Right atrium auricular region (tissue), 2 donors: Measurements from ENCODE around the gene PF4V1. TPM values are rescaled to one million over a fixed set of nuclear protein-coding genes. Genes with fewer than 3 reads are reported as not detected.

Experiments
- DNase-seq: peaks from one replicate; pipeline ENCODE4 v3.0.0-alpha.2; 2019; ENCODE audit warnings: low spot score
- H3K27ac ChIP-seq, 2 donors: fragments of 200-600 bp; sonication (generic); 1 replicate in 1 of 2; 2 replicates in 1 of 2; pipeline ENCODE4 v1.5.1; 2016 to 2019
- H3K27me3 ChIP-seq, 2 donors: fragments of 200-600 bp; sonication (generic); one replicate each; pipeline versions ENCODE4 v1.5.1 to v1.6.0; 2017 to 2019
- H3K36me3 ChIP-seq: fragments of 200-600 bp; sonication (generic); one replicate; pipeline ENCODE4 v1.5.1; 2016
- H3K4me1 ChIP-seq, 2 donors: fragments of 200-600 bp; sonication (generic); one replicate each; pipeline versions ENCODE4 v1.5.1 to v1.6.0; 2017 to 2019
- H3K4me3 ChIP-seq, 2 donors: fragments of 200-600 bp; sonication (generic); 1 replicate in 1 of 2; 2 replicates in 1 of 2; pipeline ENCODE4 v1.5.1; 2017 to 2019; ENCODE audit warnings: mild to moderate bottlenecking in 1 of 2, moderate library complexity in 1 of 2
- H3K9me3 ChIP-seq, 2 donors: fragments of 200-600 bp; sonication (generic); one replicate each; pipeline ENCODE4 v1.5.1; 2019
- total RNA-seq, 2 donors: library from RNA; depleted of rRNA; stranded (reverse); fragments of >200 nt; gene quantifications; one replicate each; pipeline ENCODE4 v1.1.0, GENCODE V29; 2016
- TF ChIP-seq, protein P1 (sequence below), 2 donors: fragments of 200-600 bp; sonication (generic); IDR thresholded peaks; one replicate each; pipeline ENCODE4 v1.5.1; 2019; ENCODE audit warnings: antibody characterized with exemption in 2 of 2

Gene PF4V1
- total RNA-seq, 2 donors from 2014 or later, result not detected

DNA sequence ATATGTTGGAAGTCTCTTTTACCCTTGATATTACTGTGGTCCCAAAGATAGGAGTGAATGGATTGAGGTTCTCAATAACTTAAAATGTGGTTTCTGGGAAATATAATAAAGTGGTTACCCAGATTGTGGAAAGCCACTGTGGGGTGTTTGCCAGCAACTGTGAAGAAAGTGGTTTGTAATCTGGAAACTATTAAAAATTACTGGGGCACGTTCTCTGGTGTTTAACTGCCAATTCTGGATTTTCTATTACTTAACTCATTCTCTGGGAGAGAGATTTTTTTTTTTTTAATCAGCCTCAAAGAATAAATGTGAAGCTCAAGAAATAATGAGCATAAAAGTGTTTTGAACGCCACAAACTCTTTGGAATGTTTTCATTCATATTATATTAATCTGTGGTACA lies 21.5 kb upstream of the PF4V1 start:
- Histone ChIP-seq H3K27ac (no peak overlapping the region), H3K4me1 (peaks cover 0 to under 1% of the 10 kb centered on the region in 2 donors), H3K27me3 (no peaks in the 10 kb centered on the region), H3K9me3 (peaks cover 0 to 11% of the 10 kb centered on the region in 2 donors), H3K36me3 (no peaks in the 10 kb centered on the region), H3K4me3 (no peak overlapping the region)
- DNase-seq, result no peak
- TF ChIP-seq, protein P1, sequence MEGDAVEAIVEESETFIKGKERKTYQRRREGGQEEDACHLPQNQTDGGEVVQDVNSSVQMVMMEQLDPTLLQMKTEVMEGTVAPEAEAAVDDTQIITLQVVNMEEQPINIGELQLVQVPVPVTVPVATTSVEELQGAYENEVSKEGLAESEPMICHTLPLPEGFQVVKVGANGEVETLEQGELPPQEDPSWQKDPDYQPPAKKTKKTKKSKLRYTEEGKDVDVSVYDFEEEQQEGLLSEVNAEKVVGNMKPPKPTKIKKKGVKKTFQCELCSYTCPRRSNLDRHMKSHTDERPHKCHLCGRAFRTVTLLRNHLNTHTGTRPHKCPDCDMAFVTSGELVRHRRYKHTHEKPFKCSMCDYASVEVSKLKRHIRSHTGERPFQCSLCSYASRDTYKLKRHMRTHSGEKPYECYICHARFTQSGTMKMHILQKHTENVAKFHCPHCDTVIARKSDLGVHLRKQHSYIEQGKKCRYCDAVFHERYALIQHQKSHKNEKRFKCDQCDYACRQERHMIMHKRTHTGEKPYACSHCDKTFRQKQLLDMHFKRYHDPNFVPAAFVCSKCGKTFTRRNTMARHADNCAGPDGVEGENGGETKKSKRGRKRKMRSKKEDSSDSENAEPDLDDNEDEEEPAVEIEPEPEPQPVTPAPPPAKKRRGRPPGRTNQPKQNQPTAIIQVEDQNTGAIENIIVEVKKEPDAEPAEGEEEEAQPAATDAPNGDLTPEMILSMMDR (IDR thresholded peaks at IDR 0.05), result no peak

DNA sequence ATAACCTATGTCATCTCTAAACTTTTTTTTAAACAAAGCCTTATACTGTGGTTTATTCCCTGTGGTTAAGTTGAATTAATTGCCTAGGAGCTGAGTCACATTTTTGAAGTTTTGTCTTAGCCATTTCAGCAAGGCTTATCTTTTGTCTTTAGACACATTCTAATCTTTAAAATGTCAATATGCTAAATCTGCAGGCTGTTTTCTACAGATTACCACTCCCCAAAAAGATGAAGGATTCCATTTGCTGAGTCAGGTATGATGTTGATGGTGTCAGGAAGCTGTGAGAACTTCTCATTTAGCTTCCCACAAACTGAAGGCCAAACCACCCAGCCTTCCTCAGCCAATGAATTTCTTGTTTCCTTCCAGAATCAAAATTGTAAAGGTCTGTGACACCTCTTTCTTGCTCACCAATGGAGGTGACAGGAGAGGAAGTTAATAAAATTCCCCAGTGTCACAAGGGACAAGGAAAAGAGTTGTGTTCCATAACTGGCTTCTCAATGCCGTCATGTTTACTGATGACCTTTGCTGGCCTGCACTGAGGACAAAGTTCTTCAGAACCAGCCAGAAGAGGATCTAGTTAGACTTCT lies 20.4 kb upstream of the PF4V1 start:
- Histone ChIP-seq H3K27ac (no peak overlapping the region), H3K9me3 (peaks cover 0 to 7% of the 10 kb centered on the region in 2 donors), H3K4me1 (peaks cover 0 to 4% of the 10 kb centered on the region in 2 donors), H3K4me3 (no peak overlapping the region), H3K36me3 (no peaks in the 10 kb centered on the region), H3K27me3 (no peaks in the 10 kb centered on the region)
- TF ChIP-seq, protein P1 (IDR thresholded peaks at IDR 0.05), result no peak
- no peak for DNase-seq

DNA sequence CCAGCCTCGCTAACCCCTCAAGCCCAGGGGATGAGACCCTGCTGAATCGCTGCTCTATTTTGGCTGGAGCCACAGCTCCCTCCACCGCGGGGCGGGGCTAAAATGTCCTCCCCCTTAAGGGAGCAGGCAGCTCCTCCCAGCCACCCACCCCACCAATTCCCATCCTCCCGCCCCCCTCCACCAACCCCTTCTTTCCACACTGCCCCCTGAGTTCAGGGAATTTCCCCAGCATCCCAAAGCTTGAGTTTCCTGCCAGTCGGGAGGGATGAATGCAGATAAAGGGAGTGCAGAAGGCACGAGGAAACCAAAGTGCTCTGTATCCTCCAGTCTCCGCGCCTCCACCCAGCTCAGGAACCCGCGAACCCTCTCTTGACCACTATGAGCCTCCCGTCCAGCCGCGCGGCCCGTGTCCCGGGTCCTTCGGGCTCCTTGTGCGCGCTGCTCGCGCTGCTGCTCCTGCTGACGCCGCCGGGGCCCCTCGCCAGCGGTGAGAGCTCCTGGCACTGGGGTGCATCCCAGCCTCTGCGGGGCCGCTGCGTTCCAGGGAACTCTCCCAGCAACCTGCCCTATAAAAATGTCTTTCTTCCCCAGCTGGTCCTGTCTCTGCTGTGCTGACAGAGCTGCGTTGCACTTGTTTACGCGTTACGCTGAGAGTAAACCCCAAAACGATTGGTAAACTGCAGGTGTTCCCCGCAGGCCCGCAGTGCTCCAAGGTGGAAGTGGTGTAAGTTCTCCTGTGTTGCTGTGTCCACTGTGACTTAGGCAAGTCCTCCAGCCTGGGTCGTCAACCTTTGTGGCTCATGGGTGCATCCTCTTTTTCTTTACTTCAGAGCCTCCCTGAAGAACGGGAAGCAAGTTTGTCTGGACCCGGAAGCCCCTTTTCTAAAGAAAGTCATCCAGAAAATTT lies 16.5 kb upstream of the PF4V1 start, which contains the start of gene CXCL6:
Gene CXCL6, plus strand, starts transcription at position 306 of the 907 bp plus-strand sequence. Its CDS starts 73 bp downstream, at position 379.
- no peak for DNase-seq
- Histone ChIP-seq H3K27ac (no peak within 1 kb of the TSS), H3K9me3 (no peaks in the 10 kb centered on the region), H3K4me3 (peak within 1 kb of the TSS; percentile 23 to 42), H3K27me3 (no peaks in the 10 kb centered on the region), H3K4me1 (peaks cover 0 to 4% of the 10 kb centered on the region in 2 donors), H3K36me3 (no peaks in the 10 kb centered on the region)
- TF ChIP-seq, protein P1 (IDR thresholded peaks at IDR 0.05), result no peak

DNA sequence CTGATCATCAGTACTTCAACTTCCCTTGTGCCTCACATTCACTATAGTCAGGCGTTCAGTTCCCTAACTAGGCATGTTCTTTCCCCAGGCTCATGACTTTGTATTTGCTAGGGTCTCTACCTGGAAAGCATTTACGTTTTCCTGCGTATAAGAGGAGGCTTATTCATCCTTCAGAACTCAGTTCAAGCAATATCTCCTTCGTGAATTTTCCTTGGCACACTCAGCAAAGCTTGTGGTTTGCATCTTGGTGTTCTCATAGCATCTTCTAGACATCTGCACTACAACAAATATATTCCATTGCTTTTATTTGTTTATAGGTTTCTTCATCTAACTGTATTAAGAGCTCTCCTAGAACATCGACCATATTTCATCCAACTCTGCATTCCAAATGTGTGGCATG lies 14.0 kb upstream of the PF4V1 start:
- H3K36me3 ChIP-seq, result no peaks in the 10 kb centered on the region
- H3K4me3 ChIP-seq, result no peak overlapping the region
- peaks cover 0 to 4% of the 10 kb centered on the region in 2 donors for H3K4me1 ChIP-seq
- H3K27ac ChIP-seq, result no peak overlapping the region
- no peaks in the 10 kb centered on the region for H3K27me3 ChIP-seq
- DNase-seq, result no peak
- TF ChIP-seq, protein P1 (IDR thresholded peaks at IDR 0.05), result no peak
- no peaks in the 10 kb centered on the region for H3K9me3 ChIP-seq

DNA sequence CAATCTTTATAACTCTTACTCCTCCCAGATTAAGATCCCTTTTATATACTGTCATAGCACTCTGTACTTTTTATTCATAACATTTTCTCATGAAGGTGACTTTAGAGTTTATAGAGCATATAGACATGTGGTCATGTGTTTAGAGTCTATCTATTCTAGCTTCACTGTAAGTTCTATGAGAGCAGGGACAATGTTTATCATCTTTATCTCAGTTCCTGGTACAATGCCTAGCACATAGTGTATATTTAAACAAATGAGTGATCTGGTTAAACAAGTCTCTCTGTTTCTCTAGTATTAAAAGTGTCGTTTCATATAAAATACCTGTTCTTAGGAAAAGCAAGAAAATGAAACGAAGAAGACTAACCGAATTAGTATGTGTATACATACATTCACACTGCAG lies 13.4 kb upstream of the PF4V1 start:
- no peaks in the 10 kb centered on the region for H3K9me3 ChIP-seq
- H3K27ac ChIP-seq, result no peak overlapping the region
- no peaks in the 10 kb centered on the region for H3K27me3 ChIP-seq
- no peak for DNase-seq
- no peak overlapping the region for H3K4me3 ChIP-seq
- peaks cover 0 to 4% of the 10 kb centered on the region in 2 donors for H3K4me1 ChIP-seq
- TF ChIP-seq, protein P1 (IDR thresholded peaks at IDR 0.05), result no peak
- H3K36me3 ChIP-seq, result no peaks in the 10 kb centered on the region
